H1 (cell line): ENCODE results near the gene ENAH. TPM values are rescaled to one million over a fixed set of nuclear protein-coding genes. Genes with fewer than 3 reads are reported as not detected.

Experiments
- CTCF ChIA-PET: fragments of 300-600 bp; sonication (Branson Sonifier 250); formaldehyde crosslinking; loops from one replicate; lab custom pipeline; 2021; ENCODE audit not compliant: partially characterized antibody; lab: Charles Lee
- POLR2A ChIA-PET: fragments of 300-600 bp; sonication (Branson Sonifier 250); formaldehyde crosslinking; loops from one replicate; lab custom pipeline; 2021; ENCODE audit warnings: inconsistent platforms; ENCODE audit not compliant: partially characterized antibody; lab: Charles Lee
- DNase-seq, 2 experiments: peaks; one replicate each; pipeline versions ENCODE4 v3.0.0 to v3.0.0-alpha.2; 2010 to 2022; ENCODE audit warnings: low spot score in 2 of 2, low read depth in 1 of 2, mixed read lengths in 1 of 2
- FAIRE-seq: peaks from 2 replicates; lab custom pipeline; 2011; peaks lifted over from hg19 to GRCh38; lab: Jason Lieb, UNC
- H2AFZ ChIP-seq: 2 replicates; pipeline ENCODE4 v1.8.1; 2012; ENCODE audit warnings: low read length, inconsistent platforms
- H2AK5ac ChIP-seq: 2 replicates; pipeline ENCODE4 v1.6.1; 2013; ENCODE audit warnings: low read depth, low read length
- H2BK120ac ChIP-seq: replicated peaks from 2 replicates; pipeline ENCODE3; 2013; ENCODE audit warnings: low read depth, low read length, inconsistent platforms
- H2BK12ac ChIP-seq: 2 replicates; pipeline ENCODE4 v1.6.1; 2013; ENCODE audit warnings: low read depth, low read length
- H2BK15ac ChIP-seq: 2 replicates; pipeline ENCODE4 v1.6.1; 2013; ENCODE audit warnings: low read length
- H2BK20ac ChIP-seq: 2 replicates; pipeline ENCODE4 v1.6.1; 2013; ENCODE audit warnings: low read length
- H2BK5ac ChIP-seq: 2 replicates; pipeline ENCODE4 v1.6.1; 2013; ENCODE audit warnings: low read depth, low read length
- H3K14ac ChIP-seq: 2 replicates; pipeline ENCODE4 v1.6.1; 2013; ENCODE audit warnings: inconsistent platforms; ENCODE audit not compliant: insufficient read length
- H3K18ac ChIP-seq: 2 replicates; pipeline ENCODE4 v1.6.1; 2013; ENCODE audit warnings: low read length; ENCODE audit errors: extremely low read depth
- H3K23ac ChIP-seq: 2 replicates; pipeline ENCODE4 v1.6.1; 2013; ENCODE audit warnings: inconsistent platforms; ENCODE audit not compliant: insufficient read length
- H3K23me2 ChIP-seq: 2 replicates; pipeline ENCODE4 v1.6.1; 2013; ENCODE audit warnings: low read depth, low read length
- H3K27ac ChIP-seq: 2 replicates; pipeline ENCODE4 v1.6.1; 2011; ENCODE audit warnings: low read depth, low read length, inconsistent platforms
- H3K27me3 ChIP-seq, 4 experiments: replicated peaks in 1 of 4; 1 replicate in 1 of 4; 2 replicates in 3 of 4; pipeline versions ENCODE4 v1.6.1 to v1.8.1; 2011 to 2013; ENCODE audit warnings: low read length in 3 of 4, mild to moderate bottlenecking in 3 of 4, inconsistent platforms in 2 of 4, mixed read lengths in 2 of 4, moderate library complexity in 1 of 4; ENCODE audit not compliant: control insufficient read depth in 3 of 4, insufficient read depth in 3 of 4; ENCODE audit errors: extremely low read depth in 1 of 4
- H3K36me3 ChIP-seq, 4 experiments: 2 replicates each; pipeline versions ENCODE4 v1.6.1 to v1.8.1; 2011 to 2013; ENCODE audit warnings: mild to moderate bottlenecking in 4 of 4, low read length in 3 of 4, moderate library complexity in 2 of 4, control low read depth in 1 of 4, inconsistent platforms in 1 of 4; ENCODE audit not compliant: insufficient read depth in 4 of 4, control insufficient read depth in 2 of 4
- H3K4ac ChIP-seq: replicated peaks from 2 replicates; pipeline ENCODE3; 2013; ENCODE audit warnings: low read length, low read depth, mixed read lengths, inconsistent platforms; ENCODE audit not compliant: insufficient read length
- H3K4me1 ChIP-seq, 4 experiments: replicated peaks in 1 of 4; 1 replicate in 1 of 4; 2 replicates in 3 of 4; pipeline versions ENCODE4 v1.6.1 to v1.8.1; 2011 to 2013; ENCODE audit warnings: low read length in 3 of 4, inconsistent platforms in 2 of 4, mixed read lengths in 1 of 4; ENCODE audit not compliant: insufficient read depth in 4 of 4, control insufficient read depth in 3 of 4
- H3K4me2 ChIP-seq, 2 experiments: 2 replicates each; pipeline versions ENCODE4 v1.6.1 to v1.8.1; 2011 to 2013; ENCODE audit warnings: low read depth in 2 of 2, low read length in 2 of 2, control low read depth in 1 of 2, inconsistent platforms in 1 of 2, mild to moderate bottlenecking in 1 of 2; ENCODE audit not compliant: insufficient read depth in 1 of 2
- H3K4me3 ChIP-seq, 4 experiments: fragments of 200-600, 300-600 bp in 1 of 4; sonication (generic), shearing (Covaris generic), sonication (Bioruptor Twin) in 1 of 4; 2 replicates each; pipeline versions ENCODE4 v1.5.1 to v1.8.1; 2011 to 2016; ENCODE audit warnings: low read length in 4 of 4, low read depth in 3 of 4, control low read depth in 2 of 4, inconsistent platforms in 2 of 4, mild to moderate bottlenecking in 2 of 4, mixed read lengths in 1 of 4, moderate library complexity in 1 of 4; ENCODE audit not compliant: insufficient read depth in 2 of 4; ENCODE audit errors: extremely low read depth in 1 of 4
- H3K56ac ChIP-seq: replicated peaks from 2 replicates; pipeline ENCODE3; 2013; ENCODE audit warnings: low read depth, mild to moderate bottlenecking, mixed read lengths, low read length, inconsistent platforms; ENCODE audit not compliant: insufficient read length
- H3K79me1 ChIP-seq: 2 replicates; pipeline ENCODE4 v1.6.1; 2013; ENCODE audit warnings: low read depth, low read length, control low read depth
- H3K79me2 ChIP-seq, 2 experiments: 2 replicates each; pipeline versions ENCODE4 v1.6.1 to v1.8.1; 2012 to 2013; ENCODE audit warnings: low read length in 2 of 2, mild to moderate bottlenecking in 2 of 2, inconsistent platforms in 1 of 2; ENCODE audit not compliant: insufficient read depth in 2 of 2, control insufficient read depth in 1 of 2
- H3K9ac ChIP-seq, 4 experiments: replicated peaks in 1 of 4; 1 replicate in 1 of 4; 2 replicates in 3 of 4; pipeline versions ENCODE4 v1.6.1 to v1.8.1; 2011 to 2013; ENCODE audit warnings: low read depth in 3 of 4, low read length in 3 of 4, control low read depth in 2 of 4, mild to moderate bottlenecking in 2 of 4, moderate library complexity in 2 of 4, inconsistent platforms in 1 of 4; ENCODE audit errors: extremely low read depth in 1 of 4
- H3K9me3 ChIP-seq, 2 experiments: 2 replicates each; pipeline versions ENCODE4 v1.6.1 to v1.8.1; 2012 to 2013; ENCODE audit warnings: mild to moderate bottlenecking in 2 of 2, moderate library complexity in 2 of 2, control low read depth in 1 of 2, inconsistent platforms in 1 of 2, low read depth in 1 of 2, low read length in 1 of 2, mixed read lengths in 1 of 2; ENCODE audit not compliant: insufficient read depth in 2 of 2
- H4K20me1 ChIP-seq, 2 experiments: replicated peaks in 1 of 2; 2 replicates each; pipeline versions ENCODE3 to v1.8.1; 2011 to 2013; ENCODE audit warnings: inconsistent platforms in 2 of 2, low read length in 2 of 2, mild to moderate bottlenecking in 1 of 2; ENCODE audit not compliant: insufficient read depth in 2 of 2, control insufficient read depth in 1 of 2
- H4K5ac ChIP-seq: 2 replicates; pipeline ENCODE4 v1.6.1; 2013; ENCODE audit warnings: low read length, low read depth, mixed read lengths, inconsistent platforms; ENCODE audit not compliant: insufficient read length
- H4K8ac ChIP-seq: 2 replicates; pipeline ENCODE4 v1.8.0; 2013; ENCODE audit warnings: mild to moderate bottlenecking, moderate library complexity, low read length, inconsistent platforms; ENCODE audit not compliant: insufficient read depth; ENCODE audit errors: extremely low read depth
- H4K91ac ChIP-seq: replicated peaks from 2 replicates; pipeline ENCODE3; 2013; ENCODE audit warnings: low read length, mixed read lengths, inconsistent platforms; ENCODE audit not compliant: insufficient read length
- CEBPB ChIP-seq: IDR thresholded peaks from 2 replicates; pipeline ENCODE4 v1.6.1; 2012; ENCODE audit warnings: low read depth, low read length
- EP300 ChIP-seq, 2 experiments: IDR thresholded peaks; 1 replicate in 1 of 2; 2 replicates in 1 of 2; pipeline ENCODE4 v1.6.1; 2011 to 2012; ENCODE audit warnings: low read depth in 2 of 2, low read length in 2 of 2, mild to moderate bottlenecking in 2 of 2, borderline replicate concordance in 1 of 2, inconsistent platforms in 1 of 2, moderate library complexity in 1 of 2
- JUN ChIP-seq: IDR thresholded peaks from 2 replicates; pipeline ENCODE4 v1.6.1; 2011; ENCODE audit warnings: low read depth, mild to moderate bottlenecking, improper control_type of control experiment, low read length
- NRF1 ChIP-seq: IDR thresholded peaks from 2 replicates; pipeline ENCODE4 v1.6.1; 2011; ENCODE audit warnings: mild to moderate bottlenecking, low read depth, low read length, improper control_type of control experiment
- POLR2A ChIP-seq, 2 experiments: IDR thresholded peaks; 1 replicate in 1 of 2; 2 replicates in 1 of 2; pipeline ENCODE4 v1.6.1; 2011; ENCODE audit warnings: low read depth in 2 of 2, low read length in 2 of 2, mild to moderate bottlenecking in 2 of 2; ENCODE audit errors: control extremely low read depth in 1 of 2
- SIRT6 ChIP-seq: IDR thresholded peaks from one replicate; pipeline ENCODE4 v1.7.1; 2012; ENCODE audit warnings: low read length, inconsistent platforms
- WGBS, 2 experiments: shearing (Covaris generic) in 1 of 2; methylation state at CpG; one replicate each; pipeline versions ENCODE4 v1.1.6 to v1.1.7; 2013 to 2015; ENCODE audit warnings: low lambda C conversion rate in 2 of 2, mixed read lengths in 2 of 2, inconsistent platforms in 1 of 2, low coverage in 1 of 2, missing lambda C conversion rate in 1 of 2; ENCODE audit not compliant: insufficient replicate concordance in 2 of 2, insufficient coverage in 1 of 2, insufficient read length in 1 of 2; ENCODE audit errors: extremely low coverage in 1 of 2, missing lambda C conversion rate in 1 of 2; 5-methylcytosine and 5-hydroxymethylcytosine counted together
- polyA plus RNA-seq, 7 experiments: library from polyadenylated mRNA; depleted of rRNA in 3 of 7; stranded (reverse) in 5 of 7; unstranded in 2 of 7; fragments of >200 nt in 5 of 7; fragments of 200-250 nt in 2 of 7; gene quantifications; 1 replicate in 5 of 7; 2 replicates in 1 of 7; 4 replicates in 1 of 7; pipeline versions ENCODE4 v1.2.1 to v1.2.3, GENCODE V29; 2011 to 2013; ENCODE audit warnings: missing spikeins in 2 of 7, mixed read lengths in 2 of 7
- total RNA-seq: library from RNA; stranded (reverse); fragmentation: NEBNext Ultra II Directional; extraction: Animal tissue kit (Norgen Biotek cat#: 25700); gene quantifications from 2 replicates; pipeline ENCODE4 v1.2.1, GENCODE V29; 2021

The ENAH gene
- total and polyA plus RNA-seq, 2 of the 8 experiments (the other 6 are each of a cell fraction or from before 2014, with no cell fraction given) = 39.1 to 335 TPM

- DNase-seq = no peak
- H4K5ac ChIP-seq = no peak overlapping the region
- no peak overlapping the region for H2BK120ac ChIP-seq
- H3K27ac ChIP-seq = no peak overlapping the region
- H3K23ac ChIP-seq = no peak overlapping the region
- H3K4me3 ChIP-seq = no peak overlapping the region
- H4K8ac ChIP-seq = no peak overlapping the region
- peaks cover 19 to 98% of the 10 kb centered on the region in 2 experiments for H3K79me2 ChIP-seq
- H3K9ac ChIP-seq = no peak overlapping the region
- H2BK5ac ChIP-seq = no peak overlapping the region
- H3K4me2 ChIP-seq = no peak overlapping the region
- ChIA-PET POLR2A (no interaction called here), CTCF (no interaction called here)
- FAIRE-seq = no peak
- peaks cover under 1 to 13% (median 7%) of the 10 kb centered on the region in 4 experiments; a peak in 5 of 7 replicates for H3K4me1 ChIP-seq
- peaks cover 13% of the 10 kb centered on the region for H3K79me1 ChIP-seq
- no peak overlapping the region for H3K56ac ChIP-seq
- H3K14ac ChIP-seq = no peak overlapping the region
- H2BK15ac ChIP-seq = no peak overlapping the region
- H3K18ac ChIP-seq = no peak overlapping the region
- H2BK12ac ChIP-seq = no peak overlapping the region
- no peaks in the 10 kb centered on the region for H3K36me3 ChIP-seq
- H3K9me3 ChIP-seq = no peaks in the 10 kb centered on the region
- peaks cover 18 to 23% of the 10 kb centered on the region in 2 experiments for H4K20me1 ChIP-seq
- no peaks in the 10 kb centered on the region for H3K23me2 ChIP-seq
- no peak overlapping the region for H2AFZ ChIP-seq
- 88% methylated on average over 2 of the region's 2 CpGs; no CpG with 5 or more reads in 1 of the 2 experiments for WGBS, 2 experiments
- no peak overlapping the region for H3K4ac ChIP-seq
- H4K91ac ChIP-seq = no peak overlapping the region
- no peaks in the 10 kb centered on the region for H3K27me3 ChIP-seq
- H2BK20ac ChIP-seq = no peak overlapping the region
- no peak overlapping the region for H2AK5ac ChIP-seq
- TF ChIP-seq EP300 (IDR thresholded peaks at IDR 0.05; ENCODE audit: borderline replicate concordance in 1 of 2, low read depth in 2 of 2, low read length in 2 of 2) (no peak), POLR2A (IDR thresholded peaks at IDR 0.05; ENCODE audit: control extremely low read depth in 1 of 2, low read depth in 2 of 2, low read length in 2 of 2) (no peak), NRF1 (no peak), SIRT6 (no peak), JUN (no peak), CEBPB (no peak)
- TF ChIP-seq, all 59 proteins: peak for 0
Measured at GRCh38 chr1:225573216-225573615, 79.7 kb downstream of the ENAH start.
